DOHH2 (cell line): ENCODE results near the gene PTGR3.

ENCODE experiments used
- EZH2phosphoT487 ChIP-seq: fragments of 200-600 bp; sonication (generic); IDR thresholded peaks from 2 replicates; pipeline ENCODE4 v1.6.1; 2017; ENCODE audit warnings: borderline replicate concordance, mild to moderate bottlenecking, antibody characterized with exemption, low read length, moderate library complexity, mixed read lengths
- TF ChIP-seq, protein P1 (sequence below): fragments of 200-600 bp; sonication (generic); IDR thresholded peaks from one replicate; pipeline ENCODE4 v1.5.1; 2014; ENCODE audit warnings: antibody characterized with exemption, mild to moderate bottlenecking, low read depth, low read length; ENCODE audit not compliant: poor library complexity, severe bottlenecking

DNA sequence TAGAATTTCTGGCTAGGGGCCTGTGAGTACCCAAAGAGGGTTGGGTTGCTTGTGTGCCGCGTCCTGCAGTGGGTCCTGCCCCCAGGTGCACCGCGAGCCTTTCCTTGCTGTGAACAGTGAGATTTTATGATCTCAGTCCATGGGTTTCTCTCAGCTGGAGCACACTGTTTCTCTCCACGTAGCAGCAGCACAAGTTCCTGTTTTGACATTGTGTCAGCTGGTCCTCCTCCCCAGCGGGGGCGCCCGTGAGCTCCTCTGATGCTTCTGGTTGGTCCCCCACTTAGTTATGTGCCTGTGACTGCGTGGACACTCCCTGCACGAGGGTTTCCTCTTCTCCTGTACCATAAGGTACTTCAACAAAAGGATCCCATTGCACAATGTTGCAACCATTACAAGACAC lies 31.5 kb upstream of the PTGR3 start:
- TF ChIP-seq, protein P1, sequence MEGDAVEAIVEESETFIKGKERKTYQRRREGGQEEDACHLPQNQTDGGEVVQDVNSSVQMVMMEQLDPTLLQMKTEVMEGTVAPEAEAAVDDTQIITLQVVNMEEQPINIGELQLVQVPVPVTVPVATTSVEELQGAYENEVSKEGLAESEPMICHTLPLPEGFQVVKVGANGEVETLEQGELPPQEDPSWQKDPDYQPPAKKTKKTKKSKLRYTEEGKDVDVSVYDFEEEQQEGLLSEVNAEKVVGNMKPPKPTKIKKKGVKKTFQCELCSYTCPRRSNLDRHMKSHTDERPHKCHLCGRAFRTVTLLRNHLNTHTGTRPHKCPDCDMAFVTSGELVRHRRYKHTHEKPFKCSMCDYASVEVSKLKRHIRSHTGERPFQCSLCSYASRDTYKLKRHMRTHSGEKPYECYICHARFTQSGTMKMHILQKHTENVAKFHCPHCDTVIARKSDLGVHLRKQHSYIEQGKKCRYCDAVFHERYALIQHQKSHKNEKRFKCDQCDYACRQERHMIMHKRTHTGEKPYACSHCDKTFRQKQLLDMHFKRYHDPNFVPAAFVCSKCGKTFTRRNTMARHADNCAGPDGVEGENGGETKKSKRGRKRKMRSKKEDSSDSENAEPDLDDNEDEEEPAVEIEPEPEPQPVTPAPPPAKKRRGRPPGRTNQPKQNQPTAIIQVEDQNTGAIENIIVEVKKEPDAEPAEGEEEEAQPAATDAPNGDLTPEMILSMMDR: no peak
- TF ChIP-seq EZH2phosphoT487: no peak
